Measurements from ENCODE around the gene CELF3.

- TF ChIP-seq CTCF (IDR thresholded peaks at IDR 0.05; ENCODE audit: low read depth, low read length) (no peak), EZH2phosphoT487 (IDR thresholded peaks at IDR 0.05; ENCODE audit: low read depth) (no peak)
These were observed 2.1 kb upstream of the CELF3 start for GRCh38 chr1:151718666-151719065.

All from OCI-LY3 (cell line).